Hepatocyte (in vitro differentiated cells): Measurements from ENCODE around the gene TP53I11. TPM values are rescaled to one million over a fixed set of nuclear protein-coding genes. Genes with fewer than 3 reads are reported as not detected.
A peak's percentile ranks its signal among the peaks of the same experiment; 100 is the strongest.

Experiments
- DNase-seq: peaks from one replicate; pipeline ENCODE4 v3.0.0-alpha.2; 2016; ENCODE audit warnings: low spot score
- H2AFZ ChIP-seq: fragments of 200-600 bp; sonication (generic); 2 replicates; pipeline ENCODE4 v1.6.0; 2016; ENCODE audit warnings: antibody characterized with exemption, mild to moderate bottlenecking
- H3K27ac ChIP-seq: fragments of 200-600 bp; sonication (generic); 2 replicates; pipeline ENCODE4 v1.5.1; 2016; ENCODE audit warnings: mild to moderate bottlenecking
- H3K27me3 ChIP-seq: fragments of 200-600 bp; sonication (generic); 2 replicates; pipeline ENCODE4 v1.6.1; 2016
- H3K36me3 ChIP-seq: fragments of 200-600 bp; sonication (generic); replicated peaks from 2 replicates; pipeline ENCODE4 v1.5.1; 2016; ENCODE audit warnings: low read depth; ENCODE audit not compliant: insufficient read depth
- H3K4me1 ChIP-seq: fragments of 200-600 bp; sonication (generic); 2 replicates; pipeline ENCODE4 v1.5.1; 2016; ENCODE audit warnings: mild to moderate bottlenecking, moderate library complexity; ENCODE audit not compliant: insufficient read depth
- H3K4me2 ChIP-seq: fragments of 200-600 bp; sonication (generic); 2 replicates; pipeline ENCODE4 v1.6.0; 2016
- H3K4me3 ChIP-seq: fragments of 200-600 bp; sonication (generic); 2 replicates; pipeline ENCODE4 v1.5.1; 2016; ENCODE audit warnings: mild to moderate bottlenecking
- H3K79me2 ChIP-seq: fragments of 200-600 bp; sonication (generic); 2 replicates; pipeline ENCODE4 v1.6.0; 2017; ENCODE audit warnings: mild to moderate bottlenecking
- H3K9me2 ChIP-seq: fragments of 200-600 bp; sonication (generic); replicated peaks from 2 replicates; pipeline ENCODE4 v1.6.0; 2017; ENCODE audit warnings: mild to moderate bottlenecking; ENCODE audit not compliant: insufficient read depth
- H3K9me3 ChIP-seq: fragments of 200-600 bp; sonication (generic); 2 replicates; pipeline ENCODE4 v1.5.1; 2016; ENCODE audit warnings: low read depth, mild to moderate bottlenecking
- H4K20me1 ChIP-seq: fragments of 200-600 bp; sonication (generic); 2 replicates; pipeline ENCODE4 v1.6.0; 2016; ENCODE audit warnings: mild to moderate bottlenecking; ENCODE audit not compliant: insufficient read depth, poor library complexity, severe bottlenecking
- EZH2 ChIP-seq: fragments of 200-600 bp; sonication (generic); IDR thresholded peaks from 2 replicates; pipeline ENCODE4 v1.6.1; 2016; ENCODE audit warnings: antibody characterized with exemption, mild to moderate bottlenecking, borderline replicate concordance
- EZH2phosphoT487 ChIP-seq: fragments of 200-600 bp; sonication (generic); IDR thresholded peaks from one replicate; pipeline ENCODE4 v1.6.1; 2018; ENCODE audit warnings: antibody characterized with exemption, mild to moderate bottlenecking, low read depth, moderate library complexity; ENCODE audit not compliant: unreplicated experiment, severe bottlenecking
- WGBS: methylation state at CpG from one replicate; pipeline ENCODE4 v1.1.6; 2016; ENCODE audit warnings: low lambda C conversion rate; ENCODE audit errors: missing lambda C conversion rate; 5-methylcytosine and 5-hydroxymethylcytosine counted together
- polyA plus RNA-seq: library from polyadenylated mRNA; unstranded; fragments of >200 nt; fragmentation: Nextera tagmentation; extraction: Ambion mirVana; gene quantifications from 2 replicates; pipeline ENCODE4 v1.2.1, GENCODE V29; 2016
- total RNA-seq: library from RNA; depleted of rRNA; stranded (reverse); fragments of >200 nt; gene quantifications from 2 replicates; pipeline ENCODE4 v1.2.3, GENCODE V29; 2014
- TF ChIP-seq, protein P1 (sequence below): fragments of 200-600 bp; sonication (generic); IDR thresholded peaks from 2 replicates; pipeline ENCODE4 v1.5.1; 2016; ENCODE audit warnings: antibody characterized with exemption, mild to moderate bottlenecking; ENCODE audit not compliant: poor library complexity

The TP53I11 gene
- total and polyA plus RNA-seq, 2 experiments from 2014 or later, result 15.4 to 41.8 TPM

GRCh38 chr11:44889266-44889665 lies 61.4 kb downstream of the TP53I11 start:
- H3K4me3 ChIP-seq, result no peak overlapping the region
- no peaks in the 10 kb centered on the region for H3K9me2 ChIP-seq
- DNase-seq, result no peak
- no peak overlapping the region for H3K27ac ChIP-seq
- no peaks in the 10 kb centered on the region for H3K9me3 ChIP-seq
- H3K27me3 ChIP-seq, result no peaks in the 10 kb centered on the region
- H4K20me1 ChIP-seq, result no peaks in the 10 kb centered on the region
- TF ChIP-seq, protein P1, sequence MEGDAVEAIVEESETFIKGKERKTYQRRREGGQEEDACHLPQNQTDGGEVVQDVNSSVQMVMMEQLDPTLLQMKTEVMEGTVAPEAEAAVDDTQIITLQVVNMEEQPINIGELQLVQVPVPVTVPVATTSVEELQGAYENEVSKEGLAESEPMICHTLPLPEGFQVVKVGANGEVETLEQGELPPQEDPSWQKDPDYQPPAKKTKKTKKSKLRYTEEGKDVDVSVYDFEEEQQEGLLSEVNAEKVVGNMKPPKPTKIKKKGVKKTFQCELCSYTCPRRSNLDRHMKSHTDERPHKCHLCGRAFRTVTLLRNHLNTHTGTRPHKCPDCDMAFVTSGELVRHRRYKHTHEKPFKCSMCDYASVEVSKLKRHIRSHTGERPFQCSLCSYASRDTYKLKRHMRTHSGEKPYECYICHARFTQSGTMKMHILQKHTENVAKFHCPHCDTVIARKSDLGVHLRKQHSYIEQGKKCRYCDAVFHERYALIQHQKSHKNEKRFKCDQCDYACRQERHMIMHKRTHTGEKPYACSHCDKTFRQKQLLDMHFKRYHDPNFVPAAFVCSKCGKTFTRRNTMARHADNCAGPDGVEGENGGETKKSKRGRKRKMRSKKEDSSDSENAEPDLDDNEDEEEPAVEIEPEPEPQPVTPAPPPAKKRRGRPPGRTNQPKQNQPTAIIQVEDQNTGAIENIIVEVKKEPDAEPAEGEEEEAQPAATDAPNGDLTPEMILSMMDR, result no peak
- no peak for TF ChIP-seq EZH2
- TF ChIP-seq EZH2phosphoT487, result no peak
- H2AFZ ChIP-seq, result no peak overlapping the region
- H3K36me3 ChIP-seq, result no peaks in the 10 kb centered on the region
- no peak overlapping the region for H3K4me2 ChIP-seq
- WGBS, result 96% methylated on average over 1 of the region's 1 CpG
- no peaks in the 10 kb centered on the region for H3K79me2 ChIP-seq
- peaks cover 36% of the 10 kb centered on the region for H3K4me1 ChIP-seq

GRCh38 chr11:44887636-44888035 lies 63.0 kb downstream of the TP53I11 start:
- Histone ChIP-seq H3K4me1 (peaks cover 31% of the 10 kb centered on the region), H3K79me2 (no peaks in the 10 kb centered on the region), H3K9me3 (no peaks in the 10 kb centered on the region), H2AFZ (no peak overlapping the region), H3K9me2 (no peaks in the 10 kb centered on the region), H3K4me2 (no peak overlapping the region), H3K36me3 (no peaks in the 10 kb centered on the region), H3K4me3 (no peak overlapping the region), H4K20me1 (no peaks in the 10 kb centered on the region), H3K27ac (no peak overlapping the region), H3K27me3 (no peaks in the 10 kb centered on the region)
- DNase-seq, result no peak
- TF ChIP-seq EZH2, result no peak
- TF ChIP-seq EZH2phosphoT487, result no peak
- TF ChIP-seq, protein P1, result no peak
- WGBS, result 83% methylated on average over 3 of the region's 3 CpGs

DNA sequence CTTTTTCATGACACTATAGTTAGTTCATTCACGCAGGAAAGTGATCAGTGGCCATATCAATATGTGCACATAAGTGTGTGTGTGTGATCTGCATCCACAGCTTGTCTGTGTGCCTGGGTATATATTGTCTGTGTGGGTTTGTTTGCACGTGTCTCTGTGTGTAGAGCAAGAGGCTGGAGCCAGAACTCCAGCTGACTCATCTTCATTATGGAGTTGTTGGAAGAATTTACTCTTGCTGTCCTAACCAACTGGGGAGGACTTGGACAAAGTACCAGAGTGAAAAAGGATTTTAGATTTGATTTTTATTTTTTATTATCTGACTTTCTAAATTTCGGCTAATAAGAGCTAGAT lies 63.9 kb downstream of the TP53I11 start:
- DNase-seq, result peak; percentile 34
- Histone ChIP-seq H3K27ac (peak overlapping the region; percentile 32), H2AFZ (no peak overlapping the region), H3K4me3 (no peak overlapping the region), H3K36me3 (no peaks in the 10 kb centered on the region), H3K4me1 (peaks cover 31% of the 10 kb centered on the region), H3K9me2 (no peaks in the 10 kb centered on the region), H4K20me1 (no peaks in the 10 kb centered on the region), H3K79me2 (no peaks in the 10 kb centered on the region), H3K4me2 (no peak overlapping the region), H3K9me3 (no peaks in the 10 kb centered on the region), H3K27me3 (no peaks in the 10 kb centered on the region)
- TF ChIP-seq, protein P1, result no peak
- TF ChIP-seq EZH2phosphoT487 (no peak), EZH2 (no peak)
- 61% methylated on average over 3 of the region's 3 CpGs for WGBS
